ENCODE results near the gene TET3.

DNA sequence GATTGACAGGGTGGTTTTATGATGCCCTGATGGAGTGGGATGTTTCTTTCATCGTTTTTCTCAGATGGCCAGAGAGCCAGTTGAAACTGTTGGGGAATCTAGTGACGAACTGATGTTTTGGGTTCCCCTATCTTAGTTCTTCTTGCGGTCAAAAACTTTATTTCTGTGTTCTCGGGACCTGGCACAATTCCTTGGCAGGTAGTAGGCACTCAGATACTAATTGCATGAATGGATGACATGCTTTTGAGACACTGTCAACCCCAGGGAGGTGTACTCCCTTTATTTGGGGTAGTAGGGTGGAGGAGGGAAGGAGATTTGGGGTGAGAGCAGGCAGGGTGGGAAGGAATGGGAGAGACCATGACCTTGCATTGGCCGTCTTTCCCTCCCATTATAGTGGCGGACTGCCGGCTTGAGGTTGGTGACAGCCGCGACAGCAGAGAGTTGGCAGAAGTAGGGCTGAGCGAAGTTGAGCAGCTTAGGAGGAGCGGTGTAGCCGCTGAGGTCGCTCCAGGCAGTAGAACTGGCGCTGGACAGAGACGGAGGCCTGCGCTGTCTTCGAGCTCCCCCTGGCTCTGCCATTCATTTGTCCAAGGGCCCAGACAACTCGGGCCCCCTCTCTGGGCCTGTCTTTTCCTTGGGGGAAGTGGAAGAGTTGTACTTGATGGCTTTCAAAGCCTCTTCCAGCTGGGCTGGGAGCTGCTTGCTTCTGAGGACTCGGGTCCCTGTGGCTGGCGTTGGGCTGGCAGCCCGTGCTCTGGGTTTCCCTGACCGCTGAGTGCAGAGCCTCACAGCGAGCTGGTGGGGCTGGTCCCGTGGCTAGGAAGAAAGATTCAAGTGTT is 2.6 kb downstream of the TET3 start:
- TF ChIP-seq POLR2A (IDR thresholded peaks at IDR 0.05): no peak
- TF ChIP-seq, protein P1, sequence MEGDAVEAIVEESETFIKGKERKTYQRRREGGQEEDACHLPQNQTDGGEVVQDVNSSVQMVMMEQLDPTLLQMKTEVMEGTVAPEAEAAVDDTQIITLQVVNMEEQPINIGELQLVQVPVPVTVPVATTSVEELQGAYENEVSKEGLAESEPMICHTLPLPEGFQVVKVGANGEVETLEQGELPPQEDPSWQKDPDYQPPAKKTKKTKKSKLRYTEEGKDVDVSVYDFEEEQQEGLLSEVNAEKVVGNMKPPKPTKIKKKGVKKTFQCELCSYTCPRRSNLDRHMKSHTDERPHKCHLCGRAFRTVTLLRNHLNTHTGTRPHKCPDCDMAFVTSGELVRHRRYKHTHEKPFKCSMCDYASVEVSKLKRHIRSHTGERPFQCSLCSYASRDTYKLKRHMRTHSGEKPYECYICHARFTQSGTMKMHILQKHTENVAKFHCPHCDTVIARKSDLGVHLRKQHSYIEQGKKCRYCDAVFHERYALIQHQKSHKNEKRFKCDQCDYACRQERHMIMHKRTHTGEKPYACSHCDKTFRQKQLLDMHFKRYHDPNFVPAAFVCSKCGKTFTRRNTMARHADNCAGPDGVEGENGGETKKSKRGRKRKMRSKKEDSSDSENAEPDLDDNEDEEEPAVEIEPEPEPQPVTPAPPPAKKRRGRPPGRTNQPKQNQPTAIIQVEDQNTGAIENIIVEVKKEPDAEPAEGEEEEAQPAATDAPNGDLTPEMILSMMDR (IDR thresholded peaks at IDR 0.05): peak in 2 of 4 experiments; percentile 34 to 35

Data from uterus (tissue), 2 donors.